SU-DHL-6 (cell line): Measurements from ENCODE around the gene RNU1-2.
"Not testable (repeated sequence)": the region's sequence is repeated elsewhere in the genome, so short reads cannot be mapped to it uniquely, and the experiment has no call there.

ENCODE experiments used
- EZH2phosphoT487 ChIP-seq: fragments of 200-600 bp; sonication (generic), shearing (Covaris generic); conservative IDR thresholded peaks from 2 replicates; pipeline ENCODE4 v1.6.1; 2018; ENCODE audit warnings: mild to moderate bottlenecking, antibody characterized with exemption, low read length, moderate library complexity, mixed read lengths
- TF ChIP-seq, protein P1 (sequence below): fragments of 200-600 bp; sonication (generic); IDR thresholded peaks from one replicate; pipeline ENCODE4 v1.5.1; 2017; ENCODE audit warnings: antibody characterized with exemption, mild to moderate bottlenecking, low read length, moderate library complexity; ENCODE audit not compliant: insufficient read depth, poor library complexity, severe bottlenecking

DNA sequence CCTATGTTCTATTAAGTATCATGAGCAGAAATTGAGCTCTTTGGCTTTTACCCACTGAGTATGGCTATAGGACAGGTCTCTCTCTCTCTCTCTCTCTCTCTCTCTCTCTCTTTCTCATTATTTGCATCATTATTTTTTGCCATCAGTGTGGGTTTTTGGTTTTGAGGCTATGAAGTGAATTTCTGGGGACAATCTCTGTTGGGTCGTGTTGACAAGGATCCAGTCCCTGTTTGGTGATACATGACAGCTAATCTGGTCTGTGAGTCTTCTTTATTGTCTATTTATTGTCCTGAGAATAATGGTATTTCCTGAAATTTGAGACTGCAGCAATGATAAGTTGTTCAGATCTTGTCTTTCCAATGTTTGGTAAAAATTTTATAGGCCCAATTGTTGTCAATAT, 1.9 kb downstream of the RNU1-2 start:
- TF ChIP-seq, protein P1, sequence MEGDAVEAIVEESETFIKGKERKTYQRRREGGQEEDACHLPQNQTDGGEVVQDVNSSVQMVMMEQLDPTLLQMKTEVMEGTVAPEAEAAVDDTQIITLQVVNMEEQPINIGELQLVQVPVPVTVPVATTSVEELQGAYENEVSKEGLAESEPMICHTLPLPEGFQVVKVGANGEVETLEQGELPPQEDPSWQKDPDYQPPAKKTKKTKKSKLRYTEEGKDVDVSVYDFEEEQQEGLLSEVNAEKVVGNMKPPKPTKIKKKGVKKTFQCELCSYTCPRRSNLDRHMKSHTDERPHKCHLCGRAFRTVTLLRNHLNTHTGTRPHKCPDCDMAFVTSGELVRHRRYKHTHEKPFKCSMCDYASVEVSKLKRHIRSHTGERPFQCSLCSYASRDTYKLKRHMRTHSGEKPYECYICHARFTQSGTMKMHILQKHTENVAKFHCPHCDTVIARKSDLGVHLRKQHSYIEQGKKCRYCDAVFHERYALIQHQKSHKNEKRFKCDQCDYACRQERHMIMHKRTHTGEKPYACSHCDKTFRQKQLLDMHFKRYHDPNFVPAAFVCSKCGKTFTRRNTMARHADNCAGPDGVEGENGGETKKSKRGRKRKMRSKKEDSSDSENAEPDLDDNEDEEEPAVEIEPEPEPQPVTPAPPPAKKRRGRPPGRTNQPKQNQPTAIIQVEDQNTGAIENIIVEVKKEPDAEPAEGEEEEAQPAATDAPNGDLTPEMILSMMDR = not testable (repeated sequence)
- not testable (repeated sequence) for TF ChIP-seq EZH2phosphoT487
